Left lung (tissue), 10 donors: ENCODE data around the gene PDE8A. TPM values are rescaled to one million over a fixed set of nuclear protein-coding genes. Genes with fewer than 3 reads are reported as not detected.

Experiments used
- ATAC-seq: fragments of 200-7000 bp; cut with Tn5 transposase; one replicate; pipeline ENCODE4 v1.9.1; 2020; ENCODE audit warnings: moderate library complexity
- DNase-seq, 4 donors: peaks; one replicate each; pipeline ENCODE4 v3.0.0-alpha.2; 2013 to 2020
- H3K27ac ChIP-seq, 2 donors: fragments of 200-600 bp; sonication (generic) in 1 of 2; one replicate each; pipeline versions ENCODE4 v1.5.0 to v1.8.0; 2020 to 2021
- H3K27me3 ChIP-seq, 2 donors: fragments of 200-600 bp; sonication (generic) in 1 of 2; one replicate each; pipeline versions ENCODE4 v1.5.0 to v1.8.0; 2020 to 2021
- H3K36me3 ChIP-seq, 2 donors: fragments of 200-600 bp; sonication (generic) in 1 of 2; one replicate each; pipeline versions ENCODE4 v1.5.0 to v1.8.0; 2020 to 2021
- H3K4me1 ChIP-seq, 2 donors: fragments of 200-600 bp; one replicate each; pipeline ENCODE4 v1.8.0; 2021
- H3K4me3 ChIP-seq, 2 donors: fragments of 200-600 bp; sonication (generic) in 1 of 2; one replicate each; pipeline versions ENCODE4 v1.5.0 to v1.8.0; 2020 to 2021; ENCODE audit warnings: mild to moderate bottlenecking in 1 of 2
- H3K9me3 ChIP-seq, 2 donors: fragments of 200-600 bp; sonication (generic) in 1 of 2; one replicate each; pipeline versions ENCODE4 v1.5.0 to v1.8.0; 2020 to 2021
- CTCF ChIP-seq, 2 donors: fragments of 200-600 bp; sonication (generic) in 1 of 2; IDR thresholded peaks; one replicate each; pipeline versions ENCODE4 v1.5.0 to v1.8.0; 2021; ENCODE audit warnings: antibody characterized with exemption in 2 of 2
- intact Hi-C, 2 donors: fragments of 100-400 bp; cut with DNase I; formaldehyde crosslinking; loops; one replicate each; pipeline versions ENCODE4 v1.11.2 to v1.14.2; 2022
- polyA plus RNA-seq, 6 donors: library from polyadenylated mRNA; unstranded; fragments of 120-200 nt; gene quantifications; one replicate each; pipeline ENCODE4 v1.2.1, GENCODE V29; 2013; ENCODE audit not compliant: insufficient read length in 6 of 6
- total RNA-seq, 2 donors: library from RNA; stranded (reverse); fragmentation: NEBNext Ultra II Directional; extraction: Animal tissue kit (Norgen Biotek cat#: 25700); gene quantifications; one replicate each; pipeline ENCODE4 v1.2.1, GENCODE V29; 2021
- donor health status: DM: no; HTN: yes; CAD: no.
- donor health status: DM: no; HTN: no; CAD: no.

Gene PDE8A
- total and polyA plus RNA-seq, 8 donors = 30.4 to 64.0 (median 48.4) TPM

GRCh38 chr15:84969257-84969656 is 12.4 kb upstream of the PDE8A start:
- intact Hi-C loops = no loop called here
- no peaks in the 10 kb centered on the region for H3K4me1 ChIP-seq

DNA sequence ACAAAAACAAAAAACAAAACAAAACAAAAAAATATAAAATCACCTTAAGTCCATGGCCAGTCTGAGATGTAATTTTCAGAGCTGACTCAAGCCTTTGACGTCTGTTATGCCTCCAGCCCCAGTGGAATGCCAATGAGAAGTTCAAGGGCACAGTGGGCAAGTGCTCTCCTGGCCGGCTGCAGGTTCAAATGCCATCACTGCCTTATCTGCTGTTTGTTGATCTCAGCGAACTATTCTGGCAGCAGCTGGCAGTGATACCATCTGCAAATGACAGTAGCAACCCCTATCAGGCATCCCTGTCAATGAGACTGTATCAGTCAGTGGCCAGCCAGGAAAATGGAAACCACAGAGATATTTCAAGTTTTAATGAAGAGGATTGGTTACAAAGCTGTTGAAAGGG is 10.8 kb upstream of the PDE8A start:
- H3K9me3 ChIP-seq = no peaks in the 10 kb centered on the region
- H3K27ac ChIP-seq = no peak overlapping the region
- no peak for TF ChIP-seq CTCF (IDR thresholded peaks at IDR 0.05)
- H3K4me1 ChIP-seq = no peaks in the 10 kb centered on the region
- H3K27me3 ChIP-seq = no peaks in the 10 kb centered on the region
- no peaks in the 10 kb centered on the region for H3K36me3 ChIP-seq
- no peak overlapping the region for H3K4me3 ChIP-seq
- ATAC-seq (no peak), DNase-seq (no peak)
- intact Hi-C loops = no loop called here

More at GRCh38 chr15:84969257-84969656, 12.4 kb upstream of the PDE8A start:
- DNase-seq = no peak
- no peak overlapping the region for H3K4me3 ChIP-seq
- no peak overlapping the region for H3K27ac ChIP-seq
- no peak for ATAC-seq
- H3K9me3 ChIP-seq = peaks cover 0 to 5% of the 10 kb centered on the region in 2 donors
- H3K27me3 ChIP-seq = no peaks in the 10 kb centered on the region
- H3K36me3 ChIP-seq = no peaks in the 10 kb centered on the region
- no peak for TF ChIP-seq CTCF (IDR thresholded peaks at IDR 0.05)

DNA sequence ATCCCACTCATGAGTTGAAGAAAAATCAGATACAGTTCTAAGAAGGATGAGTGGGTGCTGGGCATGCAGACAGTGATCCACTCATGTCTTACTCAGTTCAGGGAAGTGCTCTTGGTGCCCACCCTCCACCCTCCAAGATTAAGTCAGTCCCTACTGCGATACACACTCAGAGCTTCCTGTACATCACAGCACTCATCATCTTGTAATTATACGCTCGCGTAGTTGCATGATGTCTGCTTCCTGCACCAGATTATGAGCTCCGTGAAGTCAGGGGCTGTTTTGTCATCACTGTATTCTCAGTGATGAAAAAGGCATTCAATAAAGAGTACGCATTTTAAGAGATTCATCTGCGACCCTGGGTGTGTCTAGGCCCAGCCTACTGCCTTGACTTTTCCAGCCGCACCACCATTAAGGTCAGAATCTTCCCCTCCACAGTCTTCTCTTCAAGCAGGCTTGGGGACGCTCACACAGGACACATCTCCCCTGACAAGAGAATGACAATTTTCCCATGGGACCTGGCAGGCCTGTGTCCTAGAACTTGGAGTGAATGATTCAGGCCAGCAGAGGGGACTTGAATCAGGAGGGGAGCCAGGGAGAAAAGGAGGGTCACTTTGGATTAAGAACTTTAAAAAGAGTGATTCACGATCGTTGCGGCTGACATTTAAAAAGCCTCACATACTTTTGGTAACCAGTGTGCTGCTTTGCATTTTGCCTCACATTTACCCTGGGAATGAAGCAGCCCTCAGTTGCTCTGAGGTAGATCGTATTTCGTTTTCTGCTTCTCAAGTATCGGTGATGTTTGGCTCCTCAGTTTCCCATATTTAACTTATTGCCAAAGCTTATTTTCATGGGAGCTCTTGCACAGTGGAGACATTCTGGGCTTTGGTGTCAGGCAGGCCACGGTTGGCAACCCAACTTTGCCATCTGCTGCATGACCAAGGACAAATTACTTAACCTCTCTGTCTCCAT is 7.9 kb upstream of the PDE8A start:
- Histone ChIP-seq H3K27me3 (no peaks in the 10 kb centered on the region), H3K4me3 (no peak overlapping the region), H3K4me1 (no peaks in the 10 kb centered on the region), H3K36me3 (no peaks in the 10 kb centered on the region), H3K27ac (no peak overlapping the region), H3K9me3 (no peaks in the 10 kb centered on the region)
- ATAC-seq (no peak), DNase-seq (no peak)
- TF ChIP-seq CTCF (IDR thresholded peaks at IDR 0.05) = no peak
- intact Hi-C loops = no loop called here

DNA sequence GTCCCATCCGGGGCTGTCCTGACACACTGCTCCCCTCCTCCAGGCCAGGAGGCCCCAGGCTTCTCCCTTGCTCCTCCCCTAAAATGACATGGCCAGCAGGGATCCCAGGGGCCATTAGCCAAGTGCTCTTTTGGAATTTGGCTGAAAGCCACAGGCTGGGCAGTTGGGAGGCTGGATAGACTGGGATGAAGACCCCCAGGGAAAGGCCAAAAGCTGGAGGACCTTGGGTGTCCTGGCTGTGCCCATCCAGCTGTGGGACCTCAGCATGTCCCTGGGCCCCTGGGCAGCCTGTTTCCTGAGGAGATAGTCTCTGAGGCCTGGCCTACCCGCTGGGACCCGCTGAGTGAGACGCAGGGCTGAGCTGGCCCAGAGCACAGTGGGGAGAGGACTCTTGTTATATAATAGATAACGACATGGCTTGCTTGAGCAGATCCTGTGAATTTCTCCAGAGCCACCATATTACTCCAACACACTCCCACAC is 5.7 kb upstream of the PDE8A start:
- no peak overlapping the region for H3K4me3 ChIP-seq
- peaks cover 4 to 9% of the 10 kb centered on the region in 2 donors for H3K4me1 ChIP-seq
- no peak for DNase-seq
- ATAC-seq = no peak
- TF ChIP-seq CTCF (IDR thresholded peaks at IDR 0.05) = no peak
- H3K36me3 ChIP-seq = no peaks in the 10 kb centered on the region
- intact Hi-C loops = no loop called here
- no peak overlapping the region for H3K27ac ChIP-seq
- no peaks in the 10 kb centered on the region for H3K27me3 ChIP-seq
- no peaks in the 10 kb centered on the region for H3K9me3 ChIP-seq

- H3K9me3 ChIP-seq = no peaks in the 10 kb centered on the region
- no peak overlapping the region for H3K27ac ChIP-seq
- no peak overlapping the region for H3K4me3 ChIP-seq
- no peak for TF ChIP-seq CTCF (IDR thresholded peaks at IDR 0.05)
- ATAC-seq (no peak), DNase-seq (no peak)
- H3K27me3 ChIP-seq = peaks cover 0 to under 1% of the 10 kb centered on the region in 2 donors
- no peaks in the 10 kb centered on the region for H3K36me3 ChIP-seq
- peaks cover 4 to 9% of the 10 kb centered on the region in 2 donors for H3K4me1 ChIP-seq
- intact Hi-C loops = no loop called here
Measured at GRCh38 chr15:84976746-84977345, 4.8 kb upstream of the PDE8A start.
